Esophagus muscularis mucosa (tissue), 3 donors: Measurements from ENCODE around the gene NUF2.

Experiments
- POLR2AphosphoS5 ChIP-seq, 2 donors: sonication (generic); formaldehyde crosslinking; IDR thresholded peaks; one replicate each; pipeline ENCODE4 v1.6.1; 2017; ENCODE audit warnings: antibody characterized with exemption in 2 of 2
- TF ChIP-seq, protein P1 (sequence below), 3 experiments: fragments of 200-600 bp in 2 of 3; fragments of 450-650 bp in 1 of 3; sonication (generic) in 2 of 3; IDR thresholded peaks; one replicate each; pipeline ENCODE4 v1.5.1; 2017 to 2019; ENCODE audit warnings: antibody characterized with exemption in 3 of 3, mild to moderate bottlenecking in 2 of 3, moderate library complexity in 1 of 3

DNA sequence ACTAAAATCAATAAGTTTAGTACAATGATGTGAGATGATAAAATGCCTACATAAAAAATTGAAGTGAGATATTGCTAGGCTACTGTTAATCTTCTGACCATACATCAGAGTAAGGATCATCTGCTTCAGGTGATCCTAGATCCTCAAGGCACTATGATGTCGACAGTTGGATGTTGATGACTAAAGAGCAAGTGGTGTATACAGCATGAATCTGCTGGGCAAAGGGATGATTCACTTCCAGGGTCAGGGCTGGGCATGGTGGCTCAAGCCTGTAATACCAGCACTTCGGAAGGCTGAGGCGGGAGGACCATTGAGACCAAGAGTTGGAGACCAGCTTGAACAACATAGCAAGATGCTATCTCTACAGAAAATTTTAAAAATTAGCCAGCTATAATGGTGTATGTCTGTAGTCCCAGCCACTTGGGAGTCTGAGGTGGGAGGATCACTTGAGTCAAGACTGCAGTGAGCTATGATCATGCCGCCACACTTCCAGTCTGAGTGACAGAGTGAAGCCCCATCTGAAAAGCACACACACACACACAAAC lies 24.6 kb downstream of the NUF2 start:
- TF ChIP-seq POLR2AphosphoS5 (IDR thresholded peaks at IDR 0.05): no peak
- TF ChIP-seq, protein P1, sequence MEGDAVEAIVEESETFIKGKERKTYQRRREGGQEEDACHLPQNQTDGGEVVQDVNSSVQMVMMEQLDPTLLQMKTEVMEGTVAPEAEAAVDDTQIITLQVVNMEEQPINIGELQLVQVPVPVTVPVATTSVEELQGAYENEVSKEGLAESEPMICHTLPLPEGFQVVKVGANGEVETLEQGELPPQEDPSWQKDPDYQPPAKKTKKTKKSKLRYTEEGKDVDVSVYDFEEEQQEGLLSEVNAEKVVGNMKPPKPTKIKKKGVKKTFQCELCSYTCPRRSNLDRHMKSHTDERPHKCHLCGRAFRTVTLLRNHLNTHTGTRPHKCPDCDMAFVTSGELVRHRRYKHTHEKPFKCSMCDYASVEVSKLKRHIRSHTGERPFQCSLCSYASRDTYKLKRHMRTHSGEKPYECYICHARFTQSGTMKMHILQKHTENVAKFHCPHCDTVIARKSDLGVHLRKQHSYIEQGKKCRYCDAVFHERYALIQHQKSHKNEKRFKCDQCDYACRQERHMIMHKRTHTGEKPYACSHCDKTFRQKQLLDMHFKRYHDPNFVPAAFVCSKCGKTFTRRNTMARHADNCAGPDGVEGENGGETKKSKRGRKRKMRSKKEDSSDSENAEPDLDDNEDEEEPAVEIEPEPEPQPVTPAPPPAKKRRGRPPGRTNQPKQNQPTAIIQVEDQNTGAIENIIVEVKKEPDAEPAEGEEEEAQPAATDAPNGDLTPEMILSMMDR (IDR thresholded peaks at IDR 0.05): no peak
